ENCODE results near the gene ECI2. TPM values are rescaled to one million over a fixed set of nuclear protein-coding genes. Genes with fewer than 3 reads are reported as not detected.

ECI2 gene
- total and polyA plus RNA-seq, 5 donors, result 70.1 to 124 (median 101) TPM

- no peak overlapping the region for H3K4me3 ChIP-seq (ENCODE audit: low read length)
- no peak for DNase-seq
- H3K4me1 ChIP-seq (ENCODE audit: control insufficient read depth, insufficient read depth, low read length), result no peaks in the 10 kb centered on the region
- H3K27ac ChIP-seq (ENCODE audit: low read length), result no peak overlapping the region
- no peak for ATAC-seq
- intact Hi-C loops (cut with DNase I), result no loop called here
- H3K9me3 ChIP-seq (ENCODE audit: control insufficient read depth, low read length), result no peaks in the 10 kb centered on the region
- 87% methylated on average over 6 of the region's 6 CpGs for WGBS
- H3K27me3 ChIP-seq (ENCODE audit: control insufficient read depth, insufficient read depth), result no peaks in the 10 kb centered on the region
These were observed 60.7 kb downstream of the ECI2 start for GRCh38 chr6:4074478-4075235.

- no peaks in the 10 kb centered on the region for H3K4me1 ChIP-seq (ENCODE audit: control insufficient read depth, insufficient read depth, low read length)
- 60% methylated on average over 4 of the region's 4 CpGs for WGBS
- no peaks in the 10 kb centered on the region for H3K27me3 ChIP-seq (ENCODE audit: control insufficient read depth, insufficient read depth)
- DNase-seq (no peak), ATAC-seq (no peak)
- H3K9me3 ChIP-seq (ENCODE audit: control insufficient read depth, low read length), result no peaks in the 10 kb centered on the region
- H3K4me3 ChIP-seq (ENCODE audit: low read length), result no peak overlapping the region
- intact Hi-C loops (cut with DNase I), result no loop called here
- H3K27ac ChIP-seq (ENCODE audit: low read length), result no peak overlapping the region
These were observed 64.0 kb downstream of the ECI2 start for GRCh38 chr6:4071330-4071729.

- intact Hi-C loops (cut with DNase I), result loop anchor here in 1 of 4 donors (10.0 kb wide), 1 partner anchor 86 kb away; no protein-coding TSS in a partner anchor
- no peak overlapping the region for H3K4me3 ChIP-seq (ENCODE audit: low read length)
- WGBS, result 75% methylated on average over 6 of the region's 6 CpGs
- H3K4me1 ChIP-seq (ENCODE audit: control insufficient read depth, insufficient read depth, low read length), result no peaks in the 10 kb centered on the region
- DNase-seq, result no peak
- no peaks in the 10 kb centered on the region for H3K9me3 ChIP-seq (ENCODE audit: control insufficient read depth, low read length)
- no peak overlapping the region for H3K27ac ChIP-seq (ENCODE audit: low read length)
- no peaks in the 10 kb centered on the region for H3K27me3 ChIP-seq (ENCODE audit: control insufficient read depth, insufficient read depth)
- no peak for ATAC-seq
These were observed 66.2 kb downstream of the ECI2 start for GRCh38 chr6:4069199-4069598.

- 97% methylated on average over 1 of the region's 1 CpG for WGBS
- intact Hi-C loops (cut with DNase I), result loop anchor here in 1 of 4 donors (10.0 kb wide), 1 partner anchor 87 kb away; no protein-coding TSS in a partner anchor
- DNase-seq (no peak), ATAC-seq (no peak)
- H3K4me1 ChIP-seq (ENCODE audit: control insufficient read depth, insufficient read depth, low read length), result no peaks in the 10 kb centered on the region
- no peaks in the 10 kb centered on the region for H3K9me3 ChIP-seq (ENCODE audit: control insufficient read depth, low read length)
- H3K27ac ChIP-seq (ENCODE audit: low read length), result no peak overlapping the region
- no peaks in the 10 kb centered on the region for H3K27me3 ChIP-seq (ENCODE audit: control insufficient read depth, insufficient read depth)
- no peak overlapping the region for H3K4me3 ChIP-seq (ENCODE audit: low read length)
These were observed 67.7 kb downstream of the ECI2 start for GRCh38 chr6:4067673-4068072.

GRCh38 chr6:4066029-4066755 is 69.2 kb downstream of the ECI2 start:
- ATAC-seq, result no peak
- 82% methylated on average over 7 of the region's 7 CpGs for WGBS
- intact Hi-C loops (cut with DNase I), result loop anchor here in 1 of 4 donors (10.0 kb wide), 1 partner anchor 89 kb away; no protein-coding TSS in a partner anchor
- H3K27ac ChIP-seq (ENCODE audit: low read length), result no peak overlapping the region
- no peaks in the 10 kb centered on the region for H3K4me1 ChIP-seq (ENCODE audit: control insufficient read depth, insufficient read depth, low read length)
- no peak overlapping the region for H3K4me3 ChIP-seq (ENCODE audit: low read length)
- H3K9me3 ChIP-seq (ENCODE audit: control insufficient read depth, low read length), result no peaks in the 10 kb centered on the region
- no peaks in the 10 kb centered on the region for H3K27me3 ChIP-seq (ENCODE audit: control insufficient read depth, insufficient read depth)
- no peak for DNase-seq

Other genes with a start within 250 kb of the ECI2 start
- not detected for gene FAM217A, start 56.4 kb downstream of the ECI2 start, total RNA-seq
- not detected for gene FAM217A, start 56.4 kb downstream of the ECI2 start, polyA plus RNA-seq

Measured in right cardiac atrium (tissue), 5 donors.